GM12872 (cell line): ENCODE measurements around the gene PLEKHM3.

ENCODE experiments used
- TF ChIP-seq, protein P1 (sequence below): IDR thresholded peaks from 3 replicates; pipeline ENCODE4 v1.5.1; 2011; ENCODE audit warnings: low read depth, mild to moderate bottlenecking, low read length, moderate library complexity; ENCODE audit not compliant: insufficient read depth

PLEKHM3 gene

DNA sequence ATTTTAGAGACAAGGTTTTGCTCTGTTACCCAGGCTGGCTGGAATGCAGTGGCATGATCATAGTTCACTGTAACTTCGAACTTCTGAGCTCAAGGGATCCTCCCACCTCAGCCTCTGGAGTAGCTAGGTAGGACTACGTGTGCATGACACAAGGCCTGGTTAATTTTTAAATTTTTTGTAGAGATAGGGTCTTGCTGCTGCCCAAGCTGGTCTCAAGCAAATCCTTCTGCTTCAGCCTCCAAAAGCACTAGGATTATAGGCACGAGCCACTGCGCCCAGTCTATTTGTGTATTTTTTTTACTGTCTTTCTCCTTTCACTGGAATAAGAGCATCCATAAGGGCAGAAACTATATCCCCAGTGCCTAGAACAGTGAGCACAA lies 89.3 kb downstream of the PLEKHM3 start:
- TF ChIP-seq, protein P1, sequence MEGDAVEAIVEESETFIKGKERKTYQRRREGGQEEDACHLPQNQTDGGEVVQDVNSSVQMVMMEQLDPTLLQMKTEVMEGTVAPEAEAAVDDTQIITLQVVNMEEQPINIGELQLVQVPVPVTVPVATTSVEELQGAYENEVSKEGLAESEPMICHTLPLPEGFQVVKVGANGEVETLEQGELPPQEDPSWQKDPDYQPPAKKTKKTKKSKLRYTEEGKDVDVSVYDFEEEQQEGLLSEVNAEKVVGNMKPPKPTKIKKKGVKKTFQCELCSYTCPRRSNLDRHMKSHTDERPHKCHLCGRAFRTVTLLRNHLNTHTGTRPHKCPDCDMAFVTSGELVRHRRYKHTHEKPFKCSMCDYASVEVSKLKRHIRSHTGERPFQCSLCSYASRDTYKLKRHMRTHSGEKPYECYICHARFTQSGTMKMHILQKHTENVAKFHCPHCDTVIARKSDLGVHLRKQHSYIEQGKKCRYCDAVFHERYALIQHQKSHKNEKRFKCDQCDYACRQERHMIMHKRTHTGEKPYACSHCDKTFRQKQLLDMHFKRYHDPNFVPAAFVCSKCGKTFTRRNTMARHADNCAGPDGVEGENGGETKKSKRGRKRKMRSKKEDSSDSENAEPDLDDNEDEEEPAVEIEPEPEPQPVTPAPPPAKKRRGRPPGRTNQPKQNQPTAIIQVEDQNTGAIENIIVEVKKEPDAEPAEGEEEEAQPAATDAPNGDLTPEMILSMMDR, result no peak

DNA sequence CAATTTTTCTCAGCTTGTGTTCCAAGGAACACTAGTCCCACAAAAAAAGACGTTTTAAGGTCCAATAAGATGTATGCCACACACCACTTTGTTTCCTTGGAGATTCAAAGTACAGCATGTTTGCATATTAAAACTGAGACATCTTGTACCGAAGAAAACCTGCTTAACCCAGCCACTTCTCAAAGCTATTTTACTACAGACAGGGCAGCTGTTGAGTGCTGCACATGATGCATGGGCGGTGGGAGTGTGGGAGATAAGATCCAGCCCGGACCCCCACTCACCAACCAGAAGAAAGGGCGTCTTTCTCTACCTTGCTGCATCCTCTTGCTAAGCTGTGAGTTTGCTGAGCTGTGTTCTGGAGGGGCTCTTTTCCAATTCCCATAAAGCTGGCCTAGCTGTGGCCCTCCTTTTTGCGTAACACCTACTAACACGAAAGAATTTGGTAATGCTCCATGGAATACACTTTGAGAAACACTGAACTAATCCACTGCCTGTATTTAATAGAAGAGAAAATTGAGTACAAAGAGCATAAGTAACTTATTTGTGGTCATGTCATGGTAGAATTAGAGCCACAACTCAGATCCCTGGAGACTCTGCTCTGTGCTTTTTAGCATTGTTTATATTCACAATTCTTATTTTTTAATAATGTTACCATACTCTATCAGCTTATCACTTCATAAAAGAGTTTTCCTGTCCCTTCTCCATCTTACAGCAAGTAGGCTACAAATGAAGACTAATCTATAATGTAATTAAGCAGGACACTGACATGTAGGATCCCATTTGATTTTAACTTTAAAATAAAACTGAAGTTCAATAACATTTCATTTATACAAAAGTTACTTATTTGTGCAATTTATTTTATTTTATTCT lies 90.0 kb downstream of the PLEKHM3 start:
- TF ChIP-seq, protein P1, result no peak

DNA sequence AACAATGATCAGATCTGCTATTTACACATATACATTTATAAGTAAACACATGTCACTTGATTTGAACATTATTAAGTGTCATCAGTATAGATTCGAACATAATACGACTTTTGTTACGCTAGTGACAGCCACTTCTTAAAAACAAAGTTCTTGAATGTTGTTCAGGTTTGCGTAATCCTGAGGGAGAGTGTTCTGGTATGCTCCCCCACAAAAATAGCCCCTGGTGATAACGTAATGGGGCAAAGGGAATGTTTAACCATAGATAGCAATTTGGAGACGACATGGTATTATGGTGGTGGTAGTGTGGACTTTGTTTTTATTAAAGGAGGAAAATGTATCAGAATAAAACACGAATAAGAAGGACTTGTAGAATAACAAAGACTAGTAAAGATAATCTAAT lies 90.6 kb downstream of the PLEKHM3 start:
- TF ChIP-seq, protein P1, result no peak

DNA sequence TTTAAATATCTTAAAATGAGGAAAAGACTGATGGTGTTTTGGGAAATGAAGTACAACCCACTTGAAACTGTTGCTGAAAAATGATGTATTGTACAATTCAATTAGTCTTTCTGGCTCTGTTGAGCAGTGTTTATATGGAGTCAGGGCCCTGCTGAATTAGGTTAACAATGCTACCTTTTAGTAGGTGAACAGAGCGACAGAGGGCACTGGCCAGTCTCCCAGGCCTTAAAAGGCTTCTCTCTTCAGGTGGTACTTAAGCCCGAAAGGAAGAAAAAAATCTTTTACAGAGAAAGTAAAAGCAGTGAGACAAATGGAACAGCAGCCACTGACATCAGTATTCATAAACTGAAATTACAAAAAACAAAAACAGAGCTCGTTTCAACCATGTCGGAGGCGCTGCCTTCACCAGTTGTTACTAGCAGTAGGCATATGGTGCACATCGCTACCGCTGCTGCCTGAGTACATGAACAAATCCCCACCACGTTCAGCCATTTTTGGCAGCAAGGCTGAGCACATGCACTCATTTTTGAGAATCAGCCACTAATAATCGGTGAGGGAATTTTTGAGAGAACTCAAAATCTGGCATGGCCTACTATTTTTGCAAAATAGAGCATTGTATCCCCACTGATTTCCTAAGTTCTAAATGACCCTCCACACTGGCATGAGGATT lies 91.8 kb downstream of the PLEKHM3 start:
- TF ChIP-seq, protein P1, result no peak

DNA sequence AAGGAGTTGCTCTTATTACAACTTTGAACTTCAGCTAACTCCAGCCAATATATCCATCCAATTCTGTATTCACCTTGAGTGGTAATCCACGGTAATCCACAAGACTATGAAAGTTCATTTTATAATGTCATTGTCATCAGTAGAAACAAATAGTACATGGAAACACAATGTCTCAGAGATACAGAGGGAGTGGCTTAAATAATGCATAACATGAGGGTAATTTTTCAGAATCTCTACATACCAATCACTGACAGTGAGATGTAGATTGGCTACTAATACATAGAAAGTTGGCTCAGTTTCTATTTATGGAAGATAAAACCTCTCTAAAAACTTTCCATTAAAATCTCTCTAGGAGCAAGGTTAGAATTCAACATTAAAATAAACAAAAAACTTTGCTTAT lies 93.2 kb downstream of the PLEKHM3 start:
- TF ChIP-seq, protein P1, result no peak

DNA sequence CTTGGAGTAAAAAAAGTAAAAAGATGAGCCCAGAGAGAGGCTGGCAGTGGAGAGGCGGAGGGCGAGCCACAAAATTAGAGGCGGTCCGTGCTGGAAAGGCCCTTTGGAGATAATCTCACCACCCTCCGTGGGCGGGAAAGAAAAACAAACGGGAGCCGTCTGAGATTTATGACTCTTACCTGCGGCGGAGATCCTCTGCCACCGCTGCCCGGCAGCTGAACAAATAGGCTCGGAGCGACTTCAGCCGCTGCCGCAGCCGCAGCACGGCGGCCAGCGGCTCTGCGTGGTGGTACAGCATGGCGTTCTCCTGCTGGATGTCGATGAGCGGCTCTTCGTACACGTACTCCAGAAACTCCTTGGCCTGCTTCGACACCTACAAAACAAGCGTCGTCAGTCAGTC lies 94.6 kb downstream of the PLEKHM3 start:
- TF ChIP-seq, protein P1, result no peak

DNA sequence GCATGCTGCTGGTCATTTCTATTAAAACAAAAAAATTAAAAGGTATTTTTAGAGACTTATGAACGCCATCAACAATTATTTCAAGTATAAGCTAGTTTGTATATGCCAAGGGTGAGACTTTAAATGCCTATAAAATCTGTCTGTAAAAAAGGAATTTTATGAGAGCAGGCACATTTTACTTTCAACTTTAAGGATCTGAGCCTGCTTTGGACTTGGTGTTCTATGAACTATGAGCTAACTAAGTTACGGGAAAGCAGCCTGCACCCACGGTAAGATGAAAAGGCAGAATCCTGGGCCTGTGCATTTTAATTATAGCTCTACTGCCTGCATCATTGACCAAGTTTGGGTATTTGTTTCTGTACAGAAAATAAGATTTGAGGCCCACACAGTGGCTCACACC lies 95.4 kb downstream of the PLEKHM3 start:
- TF ChIP-seq, protein P1, result no peak
